NCI-H460 (cell line): ENCODE data around the gene CCSAP. TPM values are rescaled to one million over a fixed set of nuclear protein-coding genes. Genes with fewer than 3 reads are reported as not detected.
A peak's percentile ranks its signal among the peaks of the same experiment; 100 is the strongest.

Source experiments
- DNase-seq: peaks from one replicate; pipeline ENCODE4 v3.0.0-alpha.2; 2016; ENCODE audit warnings: low read depth; ENCODE audit errors: extremely low read depth
- total RNA-seq: library from RNA; depleted of rRNA; stranded (reverse); fragments of >200 nt; shearing (Covaris generic); gene quantifications from 2 replicates; pipeline ENCODE4 v1.2.3, GENCODE V29; 2014

The CCSAP gene
- total RNA-seq, 1 experiment from 2014 or later, result 19.1 TPM

DNA sequence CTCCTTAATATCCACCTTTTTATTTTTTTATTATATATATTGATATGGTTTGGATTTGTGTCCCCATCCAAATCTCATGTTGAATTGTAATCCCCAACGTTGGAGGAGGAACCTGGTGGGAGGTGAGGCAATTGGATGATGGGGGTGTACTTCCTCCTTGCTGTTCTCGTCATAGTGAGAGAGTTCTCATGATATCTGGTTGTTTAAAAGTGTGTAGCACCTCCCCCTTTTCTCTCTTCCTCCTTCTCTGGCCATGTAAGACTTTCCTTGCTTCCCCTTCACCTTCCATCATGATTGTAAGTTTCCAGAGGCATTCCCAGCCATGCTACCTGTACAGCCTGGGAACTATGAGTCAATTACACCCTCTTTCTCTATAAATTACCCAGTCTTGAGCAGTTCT lies 22.7 kb upstream of the CCSAP start:
- DNase-seq, result no peak

DNA sequence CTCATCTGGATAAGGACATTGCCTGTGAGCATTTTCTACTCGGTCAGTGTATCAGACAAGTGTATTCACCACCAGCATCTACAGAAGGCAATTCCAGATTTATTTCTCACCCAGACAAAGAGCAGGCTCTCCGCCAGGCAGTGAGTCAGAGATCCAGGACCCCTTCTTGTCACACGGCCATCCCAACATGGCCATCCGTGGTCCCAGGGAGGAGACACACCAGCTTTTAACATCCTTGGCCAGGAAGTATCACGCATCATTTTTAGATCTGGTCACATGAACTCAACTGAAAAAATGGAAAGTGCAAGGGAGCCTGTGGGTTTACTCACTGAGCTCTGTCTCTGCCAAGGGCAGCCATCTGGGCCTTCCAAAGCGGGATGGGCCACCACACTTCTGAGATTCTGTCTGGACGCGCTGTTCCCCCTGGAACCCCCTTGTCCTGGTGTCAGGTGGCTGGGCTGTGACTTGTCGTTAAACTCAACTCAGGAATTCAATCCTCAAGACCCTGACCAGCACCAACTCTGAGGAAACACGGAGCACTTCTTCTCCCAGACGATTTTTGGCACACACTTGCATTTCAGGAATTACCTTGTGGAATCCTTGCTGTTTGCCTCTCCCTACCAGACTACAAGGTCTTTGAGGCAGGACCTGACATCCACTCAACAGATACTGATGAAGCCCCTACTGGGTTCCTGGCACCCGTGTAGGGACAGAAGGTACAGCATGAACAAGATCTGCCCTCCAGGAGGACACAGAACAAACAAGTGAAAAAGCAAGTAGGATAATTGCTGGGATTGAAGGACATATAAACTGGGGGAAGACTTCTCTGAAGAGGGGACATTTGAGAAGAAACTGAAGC lies 21.6 kb upstream of the CCSAP start:
- no peak for DNase-seq

DNA sequence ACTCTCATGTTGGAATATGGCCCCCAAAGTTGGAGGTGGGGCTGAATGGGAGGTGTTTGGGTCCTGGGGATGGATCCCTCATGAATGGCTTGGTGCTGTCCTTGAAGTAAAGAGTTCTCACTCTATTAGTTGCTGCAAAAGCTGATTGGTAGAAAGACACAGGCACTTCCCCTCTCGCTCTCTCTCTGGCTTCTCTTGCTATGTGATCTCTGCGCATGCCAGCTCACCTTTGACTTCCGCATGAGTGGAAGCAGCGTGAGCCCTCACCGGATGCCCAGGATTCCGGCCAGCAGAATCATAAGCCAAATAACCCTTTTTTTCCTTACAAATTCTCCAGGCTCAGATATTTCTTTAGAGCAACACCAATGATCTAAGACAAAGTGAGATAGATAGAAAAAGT lies 20.9 kb upstream of the CCSAP start:
- DNase-seq, result no peak

DNA sequence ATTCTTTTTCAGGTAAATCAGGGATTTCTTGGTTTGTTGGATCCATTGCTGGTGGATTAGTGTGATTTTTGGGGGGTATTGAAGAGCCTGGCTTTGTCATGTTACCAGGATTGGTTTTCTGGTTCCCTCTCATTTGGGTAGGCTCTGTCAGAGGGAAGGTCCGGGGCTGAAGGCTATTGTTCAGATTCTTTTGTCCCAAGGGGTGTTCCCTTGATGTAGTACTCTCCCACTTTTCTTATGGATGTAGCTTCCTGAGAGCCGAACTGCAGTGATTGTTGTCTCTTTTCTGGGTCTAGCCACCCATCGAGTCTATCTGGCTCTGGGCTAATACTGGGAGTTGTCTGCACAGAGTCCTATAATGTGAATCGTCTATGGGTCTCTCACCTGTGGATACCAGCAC lies 17.6 kb upstream of the CCSAP start:
- DNase-seq, result no peak

DNA sequence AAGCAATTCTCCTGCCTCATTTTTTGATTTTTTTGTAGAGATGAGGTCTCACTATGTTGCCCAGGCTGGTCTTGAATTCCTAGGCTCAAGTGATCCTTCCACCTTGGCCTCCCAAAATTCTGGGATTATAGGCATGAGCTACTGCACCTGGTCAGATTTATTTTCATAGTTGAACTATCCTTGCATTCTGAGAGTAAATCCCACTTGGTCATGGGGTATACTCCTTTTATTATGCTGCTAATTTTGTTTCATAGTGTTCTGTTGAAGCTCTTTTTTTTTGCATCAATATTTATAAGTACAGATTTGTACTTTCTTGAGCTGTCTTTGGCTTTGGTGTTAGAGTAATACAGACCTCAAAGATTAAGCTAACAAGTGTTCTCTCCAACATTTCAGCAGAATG lies 12.8 kb upstream of the CCSAP start:
- DNase-seq, result no peak

DNA sequence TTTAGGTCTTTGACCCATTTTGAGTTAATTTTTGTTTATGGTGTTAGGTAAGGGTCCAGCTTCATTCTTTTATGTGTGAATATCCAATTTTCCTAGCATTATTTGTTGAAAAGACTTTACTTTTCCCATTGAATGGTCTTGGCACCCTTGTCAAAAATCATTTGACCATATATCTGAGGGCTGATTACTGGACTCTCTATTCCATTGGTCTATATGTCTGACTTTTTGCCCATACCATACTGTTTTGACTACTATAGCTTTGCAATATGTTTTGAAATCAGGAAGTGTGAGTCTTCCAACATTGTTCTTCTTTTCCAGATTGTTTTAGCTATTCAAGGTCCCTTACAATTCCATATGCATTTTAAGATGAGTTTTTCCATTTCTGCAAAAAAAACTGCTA lies 11.4 kb upstream of the CCSAP start:
- DNase-seq, result no peak

DNA sequence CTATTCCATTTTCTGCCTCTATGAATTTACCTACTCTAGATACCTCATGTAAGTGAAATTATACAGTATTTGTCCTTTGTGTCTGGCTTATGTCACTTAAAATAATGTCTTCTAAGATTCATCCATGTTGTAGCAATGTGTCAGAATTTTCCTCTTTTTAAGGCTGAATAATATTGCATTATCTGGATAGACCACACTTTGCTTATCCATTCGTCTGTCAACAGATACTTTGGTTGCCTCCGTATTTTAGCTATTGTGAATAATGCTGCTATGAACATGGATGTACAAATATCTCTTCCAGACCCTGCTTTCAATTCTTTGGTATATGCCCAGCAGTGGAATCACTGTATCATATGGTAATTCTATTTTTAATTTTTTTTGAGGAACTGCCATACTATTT lies 10.1 kb upstream of the CCSAP start:
- DNase-seq, result no peak

DNA sequence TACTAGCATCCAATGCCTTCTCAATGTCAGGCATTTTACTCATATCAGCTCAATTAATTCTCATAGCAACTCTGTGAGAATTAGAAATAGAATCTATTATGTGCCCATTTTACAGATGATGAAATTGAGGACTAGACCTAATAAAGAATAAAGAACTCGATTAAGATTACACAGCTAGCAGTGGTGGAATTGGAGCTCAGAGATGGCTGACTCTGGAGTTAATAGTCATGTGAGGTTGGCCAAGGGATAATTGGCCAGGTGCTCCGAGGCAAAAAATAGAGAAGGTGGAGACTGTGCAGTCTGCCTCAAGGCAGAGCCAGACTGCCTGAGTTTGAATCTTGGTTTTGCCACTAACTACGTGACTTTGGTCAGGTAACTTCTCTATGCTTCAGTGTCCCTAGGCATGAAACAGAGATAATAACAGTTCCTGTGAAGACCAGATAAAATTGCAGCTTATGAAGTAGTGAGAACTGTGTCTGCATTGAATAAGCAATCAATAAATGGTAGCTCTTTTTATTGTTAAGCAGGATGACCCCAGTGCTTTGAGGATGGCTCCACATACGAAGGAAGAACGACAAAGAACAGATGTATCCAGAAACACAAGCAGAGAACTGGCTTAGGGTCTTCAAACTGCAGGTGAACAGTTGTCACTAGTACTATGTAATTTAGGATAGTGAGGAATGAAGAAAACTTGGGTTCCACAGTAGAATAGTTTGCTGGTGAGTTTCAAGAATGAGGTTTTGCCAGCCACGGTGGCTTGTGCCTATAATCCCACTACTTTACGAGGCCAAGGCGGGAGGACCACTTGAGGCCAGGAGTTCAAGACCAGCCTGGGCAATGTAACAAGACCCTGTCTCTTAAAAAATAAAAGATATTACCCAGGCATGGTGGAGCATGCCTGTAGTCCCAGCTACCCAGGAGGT lies 6.9 kb upstream of the CCSAP start:
- DNase-seq, result no peak

DNA sequence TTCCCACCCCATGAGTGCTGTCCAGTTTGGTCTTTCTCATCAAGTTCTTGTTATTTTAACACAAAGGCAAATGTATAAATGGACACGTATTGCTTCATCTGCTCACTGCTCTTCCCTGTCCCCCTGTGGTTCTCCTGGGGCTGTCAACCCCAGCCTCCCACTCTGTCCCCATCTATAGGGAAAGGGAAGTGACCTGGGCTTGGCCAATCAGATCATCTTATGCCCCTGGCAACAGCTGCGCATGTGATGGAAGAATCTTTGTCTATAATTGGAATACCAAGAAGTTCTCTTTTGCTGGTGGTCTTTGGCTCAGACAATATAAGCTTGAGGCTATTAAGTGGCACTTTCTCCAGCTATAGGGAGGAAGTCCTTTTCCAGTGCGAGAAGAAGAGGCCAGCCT lies 4.7 kb upstream of the CCSAP start:
- DNase-seq, result no peak

DNA sequence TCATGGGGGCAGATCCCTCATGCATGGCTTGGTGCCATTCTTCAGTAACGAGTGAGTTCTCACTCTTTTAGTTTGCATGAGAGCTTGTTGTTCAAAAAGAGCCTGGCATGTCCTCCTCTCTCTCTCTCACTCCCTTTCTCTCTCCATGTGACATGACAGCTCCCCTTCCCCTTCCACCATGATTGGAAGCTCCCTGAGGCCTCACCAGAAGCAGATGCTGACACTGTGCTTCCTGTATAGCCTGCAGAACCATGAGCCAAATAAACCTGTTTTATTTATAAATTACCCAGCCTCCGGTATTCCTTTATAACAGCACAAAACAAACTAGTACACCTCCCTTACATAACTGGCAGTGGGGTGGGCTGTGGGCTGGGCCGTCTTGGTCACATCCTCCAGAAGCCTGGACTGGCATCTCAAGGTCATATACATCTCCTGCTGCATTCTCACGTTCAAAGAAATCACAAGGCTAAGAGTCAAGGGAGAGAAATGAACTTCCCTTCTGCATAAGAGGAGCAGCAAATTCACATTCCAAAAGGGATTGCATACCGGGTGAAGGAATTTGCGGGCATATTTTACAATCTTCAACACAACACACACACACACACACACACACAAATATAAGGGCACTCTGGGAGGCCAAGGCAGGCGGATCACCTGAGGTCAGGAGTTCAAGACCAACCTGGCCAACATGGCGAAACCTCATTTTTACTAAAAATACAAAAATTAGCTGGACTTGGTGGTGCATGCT lies 2.3 kb upstream of the CCSAP start:
- DNase-seq, result no peak

DNA sequence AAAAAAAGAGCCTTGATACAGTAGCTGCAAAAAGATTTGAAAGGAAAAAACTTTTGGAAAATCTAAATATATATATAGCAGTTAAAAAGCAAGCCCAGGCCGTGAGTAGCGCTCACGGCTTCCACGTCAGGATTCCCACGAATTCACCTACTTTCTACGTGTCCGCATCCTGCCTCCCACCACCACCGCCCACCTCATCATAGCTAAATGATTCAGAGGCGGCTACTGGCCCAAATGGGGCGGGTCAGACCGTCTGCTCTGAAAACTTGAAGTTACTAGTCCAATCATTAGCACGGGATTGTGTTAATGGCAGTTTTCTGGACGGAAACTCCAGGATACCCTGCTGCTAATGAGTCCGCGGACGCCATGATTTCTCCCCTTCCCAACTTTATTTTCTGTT lies 1.3 kb upstream of the CCSAP start:
- no peak for DNase-seq

DNA sequence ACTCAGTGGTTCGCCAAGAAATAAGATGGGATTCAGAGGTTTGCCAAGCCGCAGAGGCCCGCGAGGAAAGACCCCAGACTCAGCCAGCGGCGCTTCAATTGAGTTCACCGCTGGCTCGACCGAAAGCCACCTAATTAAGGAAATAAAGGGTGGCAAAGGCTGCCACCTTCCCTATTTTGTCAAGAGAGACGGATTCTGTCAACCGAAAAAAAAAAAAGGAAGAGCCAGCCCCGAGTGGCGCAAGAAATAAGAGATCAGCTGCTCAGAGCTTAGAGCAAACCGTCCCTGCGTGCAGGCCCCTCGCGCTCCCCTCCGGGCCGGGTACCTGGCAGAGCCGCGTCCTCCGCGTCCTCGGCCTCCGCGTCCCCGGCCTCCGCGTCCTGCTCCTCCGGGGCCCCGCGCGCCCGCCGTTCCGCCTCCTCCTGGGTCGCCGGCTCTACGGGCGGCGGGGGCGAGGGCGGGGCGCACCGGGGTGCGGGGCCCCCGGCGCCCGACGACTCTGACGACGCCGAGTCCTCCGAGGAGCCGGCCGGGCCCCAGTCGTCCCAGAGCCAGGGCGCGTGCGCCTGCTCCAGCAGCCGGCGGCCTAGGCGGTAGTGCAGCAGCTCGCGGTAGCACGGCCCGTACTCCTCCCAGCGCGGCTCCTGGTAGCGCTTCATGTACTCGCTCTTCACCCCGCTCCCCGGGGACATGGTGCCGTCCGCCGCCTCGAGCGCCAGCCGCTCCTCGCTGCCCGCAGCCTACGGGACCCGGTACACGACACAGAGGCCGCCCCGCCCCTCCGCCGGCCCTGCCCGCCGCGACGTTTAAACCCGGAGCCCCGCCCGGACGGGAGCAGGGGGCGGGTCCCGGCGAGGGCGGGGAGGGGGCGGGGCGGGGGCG lies 832 bp downstream of the CCSAP start:
- peak; percentile 80 for DNase-seq

DNA sequence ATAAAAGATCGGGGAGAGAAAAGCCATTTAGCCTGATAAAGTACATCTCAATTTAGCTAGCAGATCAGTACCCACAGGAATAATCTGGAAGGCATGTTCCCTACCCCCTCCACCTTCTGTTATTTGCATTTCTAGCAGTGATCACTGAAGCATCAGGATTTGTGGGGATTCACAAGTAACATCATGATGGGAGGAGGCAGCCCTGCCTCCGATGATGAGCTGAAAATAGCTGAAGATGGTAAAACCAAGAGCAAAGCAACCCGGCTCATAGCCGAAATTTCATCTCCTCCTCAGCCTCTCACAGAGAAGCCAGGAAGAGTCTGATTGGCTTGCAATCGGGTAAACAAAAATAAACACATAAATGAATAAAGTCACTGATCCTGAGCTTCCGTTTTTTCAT lies 2.4 kb downstream of the CCSAP start:
- DNase-seq, result no peak

DNA sequence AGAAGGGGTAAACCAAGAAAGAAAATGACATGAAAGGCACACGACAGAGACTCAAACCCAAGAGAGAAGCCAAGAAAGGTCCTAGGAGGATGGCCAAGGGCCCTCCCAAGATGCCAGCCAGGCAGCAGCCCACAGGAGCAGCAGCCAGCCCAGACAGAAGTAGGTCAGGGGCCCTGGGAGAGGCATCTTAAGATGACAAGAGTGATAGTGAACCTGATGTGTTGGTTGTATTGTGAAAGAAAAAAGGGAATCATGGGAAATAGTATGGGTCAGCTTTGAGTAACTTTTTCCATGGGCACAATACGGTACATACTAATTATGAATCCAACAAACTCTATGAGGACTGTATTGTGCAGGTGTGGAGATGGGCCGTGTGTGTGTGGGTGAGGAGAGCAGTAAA lies 3.3 kb downstream of the CCSAP start:
- no peak for DNase-seq

DNA sequence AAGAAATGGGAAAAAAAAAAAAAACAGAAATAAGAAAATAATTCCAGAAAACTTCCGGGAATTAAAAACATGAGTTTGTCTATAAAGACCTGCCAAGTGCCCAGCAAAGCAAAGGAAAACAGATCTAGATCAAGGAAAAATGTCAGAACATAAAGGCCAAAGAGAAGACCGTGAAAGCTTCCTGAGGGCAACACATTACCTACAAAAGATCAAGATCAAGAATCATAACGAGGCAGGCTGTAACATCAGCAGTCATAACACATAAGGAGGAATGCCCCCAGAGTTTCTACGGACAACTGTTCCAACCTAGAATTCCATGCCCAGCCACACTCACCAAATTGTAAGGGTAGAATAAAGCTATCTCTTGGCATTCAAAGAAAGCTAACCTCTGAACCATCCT lies 3.8 kb downstream of the CCSAP start:
- no peak for DNase-seq

DNA sequence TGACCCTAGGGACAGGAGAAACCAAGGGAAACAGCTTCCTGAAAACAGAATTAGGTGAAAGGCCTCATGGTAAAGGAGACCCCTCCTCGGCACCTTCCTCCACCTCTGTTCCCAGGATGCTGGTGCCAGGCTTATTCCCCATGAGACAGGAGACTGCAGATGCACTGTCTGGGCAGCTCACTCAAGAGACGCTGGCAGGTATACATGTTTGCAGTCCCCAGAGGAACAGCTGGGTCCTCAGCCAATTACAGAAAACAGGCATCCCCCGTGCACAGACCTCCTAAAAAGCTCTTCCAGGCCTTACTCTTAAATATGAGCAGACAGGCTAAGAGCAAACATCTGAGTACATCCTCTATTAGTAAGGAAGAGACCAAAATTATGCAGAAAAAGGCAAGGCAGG lies 6.5 kb downstream of the CCSAP start:
- no peak for DNase-seq

DNA sequence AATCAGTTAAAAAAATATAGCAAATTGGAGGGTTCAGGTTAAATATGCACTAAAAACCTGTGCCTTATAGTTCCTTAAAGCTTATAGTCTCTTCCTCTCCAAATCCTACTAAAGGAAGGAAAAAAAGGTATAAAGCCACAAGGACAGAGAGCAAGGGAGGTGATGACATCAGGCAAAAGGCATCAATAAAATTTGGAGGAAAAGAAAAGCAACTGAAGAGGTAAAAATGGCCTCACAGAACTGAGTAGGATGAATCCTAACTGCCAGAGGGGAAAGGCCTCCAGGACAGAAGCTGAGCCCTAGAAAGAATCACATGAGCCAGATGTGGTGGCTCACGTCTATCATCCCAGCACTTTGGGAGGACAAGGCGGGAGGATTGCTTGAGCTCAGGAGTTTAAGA lies 8.1 kb downstream of the CCSAP start:
- DNase-seq, result no peak

DNA sequence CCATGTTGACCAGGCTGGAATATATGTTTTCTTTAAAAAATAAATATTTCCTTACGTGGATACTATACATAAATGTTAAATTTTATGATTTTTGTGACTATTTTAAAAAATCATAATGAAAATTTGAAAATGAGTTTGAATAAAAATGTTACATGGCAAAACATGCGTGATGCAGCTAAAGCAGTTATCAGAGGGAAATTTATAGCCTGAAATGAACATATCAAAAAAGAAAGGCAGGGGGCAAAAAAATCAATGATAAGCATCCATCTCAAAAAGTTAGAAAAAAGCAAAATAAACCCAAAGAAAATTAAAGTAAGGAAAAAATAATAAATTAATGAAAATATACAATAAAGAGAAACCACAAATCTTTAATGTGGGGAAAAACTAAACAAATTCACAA lies 8.6 kb downstream of the CCSAP start:
- no peak for DNase-seq

DNA sequence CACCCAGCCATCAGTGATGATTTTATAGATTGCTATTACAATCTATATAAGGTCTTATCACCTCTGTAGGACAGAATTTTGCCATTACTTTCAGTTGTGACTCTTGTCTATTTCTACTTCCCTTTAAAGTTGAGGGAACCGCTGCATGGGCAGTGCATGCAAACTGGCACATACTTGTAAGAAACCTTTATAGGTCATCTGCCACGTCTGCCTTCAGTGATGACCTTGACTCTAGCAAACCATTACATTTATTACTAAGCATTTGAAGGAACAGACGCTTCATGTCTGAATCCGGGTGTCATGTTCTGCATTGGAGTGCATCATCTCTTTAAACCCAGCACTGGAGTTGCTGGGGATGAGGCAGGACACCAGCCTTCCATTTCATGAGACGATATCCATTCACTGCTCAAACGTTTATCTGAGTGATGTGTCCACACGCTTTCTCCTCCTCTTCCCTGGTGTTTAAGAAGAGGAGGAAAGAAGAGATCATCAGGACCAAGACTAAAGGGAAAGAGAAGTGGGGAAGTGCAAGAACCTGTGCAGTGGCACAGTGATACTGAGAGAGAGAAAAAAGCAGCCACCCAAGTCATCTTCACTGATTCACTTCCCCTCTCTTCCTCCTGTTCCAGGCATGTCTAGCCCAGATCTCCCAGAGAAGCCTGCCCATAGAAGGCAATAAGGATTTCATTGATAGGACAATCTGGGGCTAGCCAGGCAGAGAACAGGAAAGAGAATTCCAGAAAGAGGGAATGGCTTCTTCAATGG lies 14.1 kb downstream of the CCSAP start:
- no peak for DNase-seq
